GM19239 (cell line): ENCODE measurements around the gene SENP6.

Experiments
- DNase-seq: peaks from one replicate; pipeline ENCODE4 v3.0.0; 2011; ENCODE audit warnings: low spot score; ENCODE audit not compliant: insufficient read length
- FAIRE-seq: peaks from 2 replicates; lab custom pipeline; 2011; peaks lifted over from hg19 to GRCh38; lab: Jason Lieb, UNC

SENP6 gene

GRCh38 chr6:75745404-75745803, 143.7 kb downstream of the SENP6 start:
- DNase-seq (no peak), FAIRE-seq (no peak)

- no peak for DNase-seq
- no peak for FAIRE-seq
These were observed 144.5 kb downstream of the SENP6 start for GRCh38 chr6:75746221-75746620.

- FAIRE-seq (no peak), DNase-seq (no peak)
These were observed 145.7 kb downstream of the SENP6 start for GRCh38 chr6:75747152-75747992.

- DNase-seq (no peak), FAIRE-seq (peak; percentile 73)
These were observed 146.5 kb downstream of the SENP6 start for GRCh38 chr6:75748003-75748742.

GRCh38 chr6:75748743-75749538, 147.3 kb downstream of the SENP6 start, which contains the start of gene MYO6:
TSS of gene MYO6 (plus strand) at chr6:75749239. CDS start at chr6:75817548, 68,309 bp downstream.
- peak; percentile 48 for DNase-seq
- FAIRE-seq = peak; percentile 40

- FAIRE-seq (no peak), DNase-seq (no peak)
These were observed 149.8 kb downstream of the SENP6 start for GRCh38 chr6:75751443-75751842.

GRCh38 chr6:75752365-75752764, 150.7 kb downstream of the SENP6 start:
- FAIRE-seq = peak; percentile 75
- no peak for DNase-seq

- no peak for DNase-seq
- no peak for FAIRE-seq
These were observed 154.0 kb downstream of the SENP6 start for GRCh38 chr6:75755704-75756103.

GRCh38 chr6:75757295-75757694, 155.6 kb downstream of the SENP6 start:
- FAIRE-seq (no peak), DNase-seq (no peak)

- peak; percentile 47 for FAIRE-seq
- DNase-seq = no peak
These were observed 156.4 kb downstream of the SENP6 start for GRCh38 chr6:75758061-75758460.

GRCh38 chr6:75759207-75759606, 157.5 kb downstream of the SENP6 start:
- FAIRE-seq = peak; percentile 40
- no peak for DNase-seq

GRCh38 chr6:75760320-75760719, 158.6 kb downstream of the SENP6 start:
- FAIRE-seq (no peak), DNase-seq (no peak)

- FAIRE-seq = no peak
These were observed 159.8 kb downstream of the SENP6 start for GRCh38 chr6:75761489-75761888.

GRCh38 chr6:75762063-75762462, 160.4 kb downstream of the SENP6 start:
- FAIRE-seq = no peak
- DNase-seq = no peak

More at GRCh38 chr6:75761489-75761888, 159.8 kb downstream of the SENP6 start:
- DNase-seq = no peak

- FAIRE-seq = no peak
- no peak for DNase-seq
These were observed 164.7 kb downstream of the SENP6 start for GRCh38 chr6:75766387-75766786.
